ENCODE results near the gene MYO7B.
"Not testable (repeated sequence)": the region's sequence is repeated elsewhere in the genome, so short reads cannot be mapped to it uniquely, and the experiment has no call there.

Gene MYO7B

GRCh38 chr2:127520424-127520823 is 15.1 kb upstream of the MYO7B start:
- Histone ChIP-seq H3K27ac (no peak overlapping the region), H3K9me3 (ENCODE audit: control insufficient read depth, low read length) (no peaks in the 10 kb centered on the region), H3K79me2 (peaks cover 46% of the 10 kb centered on the region), H3K4me2 (ENCODE audit: low read length) (no peak overlapping the region), H3K36me3 (ENCODE audit: control insufficient read depth, insufficient read depth, low read length) (no peaks in the 10 kb centered on the region), H3K9ac (no peak overlapping the region), H3K4me3 (ENCODE audit: low read depth, low read length) (no peak overlapping the region), H3K4me1 (no peaks in the 10 kb centered on the region), H3K27me3 (ENCODE audit: control insufficient read depth, insufficient read depth, low read length) (no peaks in the 10 kb centered on the region), H2AFZ (no peak overlapping the region)
- no peak for TF ChIP-seq CTCF (IDR thresholded peaks at IDR 0.05)

- H2AFZ ChIP-seq, result no peak overlapping the region
- no peak overlapping the region for H3K9ac ChIP-seq
- H3K27ac ChIP-seq, result no peak overlapping the region
- H3K27me3 ChIP-seq (ENCODE audit: control insufficient read depth, insufficient read depth, low read length), result no peaks in the 10 kb centered on the region
- no peak overlapping the region for H3K4me2 ChIP-seq (ENCODE audit: low read length)
- H3K36me3 ChIP-seq (ENCODE audit: control insufficient read depth, insufficient read depth, low read length), result no peaks in the 10 kb centered on the region
- no peaks in the 10 kb centered on the region for H3K9me3 ChIP-seq (ENCODE audit: control insufficient read depth, low read length)
- peaks cover 8% of the 10 kb centered on the region for H3K4me1 ChIP-seq
- H3K79me2 ChIP-seq, result peaks cover 34% of the 10 kb centered on the region
- no peak for TF ChIP-seq CTCF (IDR thresholded peaks at IDR 0.05)
- H3K4me3 ChIP-seq (ENCODE audit: low read depth, low read length), result no peak overlapping the region
These were observed 12.1 kb upstream of the MYO7B start for GRCh38 chr2:127523269-127523939.

- H3K4me3 ChIP-seq (ENCODE audit: low read depth, low read length); H3K27me3 ChIP-seq (ENCODE audit: control insufficient read depth, insufficient read depth, low read length); H3K27ac ChIP-seq; H3K36me3 ChIP-seq (ENCODE audit: control insufficient read depth, insufficient read depth, low read length); H3K4me2 ChIP-seq (ENCODE audit: low read length); H3K9ac ChIP-seq; H3K4me1 ChIP-seq; H3K9me3 ChIP-seq (ENCODE audit: control insufficient read depth, low read length); H2AFZ ChIP-seq: not testable (repeated sequence)
- H3K79me2 ChIP-seq, result peaks cover 32% of the 10 kb centered on the region
These were observed 11.2 kb upstream of the MYO7B start for GRCh38 chr2:127524198-127524834.

- Histone ChIP-seq H3K36me3 (ENCODE audit: control insufficient read depth, insufficient read depth, low read length) (no peaks in the 10 kb centered on the region), H3K27ac (peak overlapping the region; percentile 95), H2AFZ (peak overlapping the region; percentile 84), H3K9me3 (ENCODE audit: control insufficient read depth, low read length) (no peaks in the 10 kb centered on the region), H3K27me3 (ENCODE audit: control insufficient read depth, insufficient read depth, low read length) (no peaks in the 10 kb centered on the region), H3K4me1 (peaks cover 8% of the 10 kb centered on the region), H3K4me3 (ENCODE audit: low read depth, low read length) (peak overlapping the region; percentile 89), H3K4me2 (ENCODE audit: low read length) (peak overlapping the region; percentile 65), H3K9ac (peak overlapping the region; percentile 63), H3K79me2 (peaks cover 23% of the 10 kb centered on the region)
- no peak for TF ChIP-seq CTCF (IDR thresholded peaks at IDR 0.05)
These were observed 9.8 kb upstream of the MYO7B start for GRCh38 chr2:127525691-127526131.

GRCh38 chr2:127526132-127527000 is 9.1 kb upstream of the MYO7B start, which contains the start of gene IWS1:
IWS1 (minus strand) TSS chr2:127526489; CDS start chr2:127526208, 281 bp downstream.
- Histone ChIP-seq H2AFZ (peak within 1 kb of the TSS; percentile 84), H3K4me2 (ENCODE audit: low read length) (peak within 1 kb of the TSS; percentile 65), H3K79me2 (peaks cover 23% of the 10 kb centered on the region), H3K4me3 (ENCODE audit: low read depth, low read length) (peak within 1 kb of the TSS; percentile 89), H3K27ac (peak within 1 kb of the TSS; percentile 95), H3K36me3 (ENCODE audit: control insufficient read depth, insufficient read depth, low read length) (no peaks in the 10 kb centered on the region), H3K9me3 (ENCODE audit: control insufficient read depth, low read length) (no peaks in the 10 kb centered on the region), H3K27me3 (ENCODE audit: control insufficient read depth, insufficient read depth, low read length) (no peaks in the 10 kb centered on the region), H3K4me1 (peaks cover 8% of the 10 kb centered on the region), H3K9ac (peak within 1 kb of the TSS; percentile 63)
- peak; percentile 21 for TF ChIP-seq CTCF (IDR thresholded peaks at IDR 0.05)

Measured in parathyroid adenoma (tissue), 2 donors.